Tongue (tissue), 2 donors: ENCODE results near the gene TRMT1. TPM values are rescaled to one million over a fixed set of nuclear protein-coding genes. Genes with fewer than 3 reads are reported as not detected.

ENCODE experiments used
- DNase-seq: peaks from one replicate; pipeline ENCODE4 v3.0.0-alpha.2; 2015
- total RNA-seq: library from RNA; depleted of rRNA; stranded (reverse); fragments of >200 nt; gene quantifications from one replicate; pipeline ENCODE4 v1.2.3, GENCODE V29; 2014

TRMT1 gene
- total RNA-seq, 1 donor from 2014 or later = 20.9 TPM

- DNase-seq = no peak
Observed at GRCh38 chr19:13122980-13123957, 6.7 kb upstream of the TRMT1 start.

- no peak for DNase-seq
Observed at GRCh38 chr19:13122275-13122878, 5.8 kb upstream of the TRMT1 start.

DNA sequence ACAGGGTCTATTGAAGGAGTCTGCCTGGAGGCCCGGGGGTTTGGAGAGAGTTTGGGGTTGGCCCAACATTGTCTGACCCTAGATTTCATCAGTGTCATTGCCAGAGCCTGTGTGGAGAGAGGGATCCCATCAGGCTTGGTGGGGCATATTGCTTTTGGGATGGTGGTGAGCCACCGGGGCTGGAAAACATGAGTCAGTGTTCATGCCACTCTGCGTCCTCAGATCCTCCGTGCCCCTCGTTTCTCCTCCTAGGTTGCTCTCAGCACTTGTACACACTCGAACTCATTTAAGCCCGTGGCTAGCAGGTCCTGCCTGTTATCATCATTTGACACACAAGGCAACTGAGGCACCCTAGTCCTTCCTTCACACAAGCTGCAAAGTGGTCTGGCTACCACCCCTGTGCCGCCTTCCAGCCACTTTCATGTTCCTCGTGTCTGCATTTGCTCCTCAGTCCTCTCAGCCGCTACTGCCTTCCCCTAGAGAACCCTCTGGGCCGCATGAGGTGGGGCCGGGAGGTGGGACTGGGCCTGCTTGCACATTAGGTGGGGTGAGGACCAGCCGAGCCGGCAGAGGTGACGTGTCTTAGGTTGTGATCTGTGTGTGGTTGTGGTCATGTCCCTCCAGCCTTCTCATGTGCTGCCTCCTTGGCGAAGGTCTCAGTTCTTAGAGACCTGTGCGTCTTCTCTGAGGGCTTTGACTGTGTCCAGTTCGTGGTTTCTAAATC lies 5.2 kb upstream of the TRMT1 start:
- no peak for DNase-seq

DNA sequence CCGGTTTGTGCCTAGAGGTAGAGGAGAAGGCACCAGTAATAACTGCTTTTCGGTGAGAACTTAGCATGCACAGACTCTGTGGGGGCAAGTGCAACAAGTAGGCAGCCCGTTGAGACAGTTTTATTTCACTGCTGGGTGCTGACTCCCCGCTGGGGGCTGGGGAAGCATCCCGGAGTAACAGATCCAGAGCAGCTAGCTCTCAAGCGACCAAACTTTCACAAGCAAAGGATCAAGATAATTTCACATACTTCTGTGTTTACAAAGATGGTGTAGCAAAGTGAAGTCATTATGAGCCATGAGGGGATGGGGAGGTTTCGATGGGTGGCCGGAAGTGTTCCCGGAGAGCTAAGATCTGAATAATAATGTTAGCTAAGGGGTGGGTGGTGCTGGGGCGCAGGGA lies 4.3 kb upstream of the TRMT1 start:
- DNase-seq = no peak

DNA sequence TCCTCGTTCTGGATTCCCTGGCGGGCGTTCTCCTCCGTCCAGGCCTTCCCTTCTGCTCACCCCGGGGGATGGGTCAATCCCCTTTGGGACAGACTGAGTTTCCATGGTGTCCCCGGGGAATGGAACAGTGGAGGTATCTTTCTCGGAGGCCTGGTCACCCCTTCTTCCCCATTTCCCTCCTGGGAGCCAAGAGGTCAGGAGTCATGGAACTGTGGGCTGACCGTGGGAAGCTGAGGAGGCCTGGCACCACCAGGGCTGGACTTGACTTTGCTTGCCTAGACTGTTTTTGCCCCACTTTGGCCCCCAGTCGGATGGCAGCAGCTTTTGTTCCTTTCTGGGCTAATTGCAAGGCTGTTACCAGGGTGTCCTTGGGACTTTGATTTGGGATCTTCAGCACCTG lies 3.5 kb upstream of the TRMT1 start:
- DNase-seq = no peak

- no peak for DNase-seq
Observed at GRCh38 chr19:13119627-13120026, 3.1 kb upstream of the TRMT1 start.

- peak; percentile 28 for DNase-seq
Observed at GRCh38 chr19:13118424-13119193, 2.1 kb upstream of the TRMT1 start.

DNA sequence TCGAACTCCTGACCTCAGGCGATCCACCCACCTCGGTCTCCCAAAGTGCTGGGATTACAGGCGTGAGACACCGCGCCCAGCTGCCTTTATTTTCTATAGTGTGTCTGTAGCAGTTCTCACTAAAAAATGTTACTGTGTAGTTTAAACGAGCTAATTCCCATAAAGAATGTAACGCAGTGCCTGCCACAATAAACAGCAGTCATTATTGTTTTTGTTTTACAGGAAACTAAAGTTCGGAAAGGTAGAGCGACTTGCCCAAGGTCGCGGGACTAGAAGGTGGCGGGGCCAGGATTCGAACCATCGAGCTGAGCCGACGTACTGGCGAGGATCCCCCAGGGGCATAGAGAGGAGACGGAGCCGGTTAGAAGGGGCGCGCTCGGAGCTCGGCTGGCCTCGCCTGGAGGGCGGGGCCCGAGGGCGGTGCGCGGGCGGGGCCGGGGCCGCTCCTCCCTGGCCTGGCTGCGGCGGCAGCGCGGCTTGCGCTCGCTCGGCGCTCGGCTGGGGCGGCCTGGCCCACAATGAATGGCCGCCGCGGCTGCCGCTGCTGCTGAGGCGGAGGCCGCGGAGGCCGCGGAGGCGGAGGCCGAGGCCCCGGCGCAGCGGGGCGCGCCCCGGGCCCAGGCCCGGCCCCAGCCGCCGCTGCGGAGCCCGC lies 1.4 kb upstream of the TRMT1 start, which contains the start of gene NACC1:
Gene NACC1 (plus strand): TSS at position 493 of the 652 bp plus-strand sequence. CDS start 16,944 bp downstream, outside the sequence.
- DNase-seq = peak; percentile 95

- no peak for DNase-seq
Observed at GRCh38 chr19:13117176-13117771, 734 bp upstream of the TRMT1 start.

- DNase-seq = no peak
Observed at GRCh38 chr19:13115936-13116281, 631 bp downstream of the TRMT1 start.

DNA sequence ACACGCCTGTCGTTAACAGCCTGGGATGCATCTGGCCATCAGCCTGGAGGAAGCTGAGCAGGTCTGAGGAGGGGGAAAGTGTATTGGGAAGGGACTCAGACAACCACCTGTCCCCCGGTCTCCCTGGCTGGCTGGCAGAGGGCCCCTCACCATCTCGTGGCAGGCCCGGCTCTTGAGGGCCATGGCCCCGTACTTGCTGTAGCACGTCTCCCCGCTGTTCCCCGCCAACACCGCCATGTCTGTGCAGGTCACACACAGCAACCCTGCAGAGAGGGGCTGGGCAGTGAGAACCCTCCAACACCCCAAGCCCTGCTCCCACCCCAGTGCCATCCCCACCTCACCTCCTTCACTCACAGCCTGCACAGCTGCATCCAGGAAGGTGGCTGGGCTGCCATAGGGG lies 4.0 kb downstream of the TRMT1 start:
- DNase-seq = no peak

DNA sequence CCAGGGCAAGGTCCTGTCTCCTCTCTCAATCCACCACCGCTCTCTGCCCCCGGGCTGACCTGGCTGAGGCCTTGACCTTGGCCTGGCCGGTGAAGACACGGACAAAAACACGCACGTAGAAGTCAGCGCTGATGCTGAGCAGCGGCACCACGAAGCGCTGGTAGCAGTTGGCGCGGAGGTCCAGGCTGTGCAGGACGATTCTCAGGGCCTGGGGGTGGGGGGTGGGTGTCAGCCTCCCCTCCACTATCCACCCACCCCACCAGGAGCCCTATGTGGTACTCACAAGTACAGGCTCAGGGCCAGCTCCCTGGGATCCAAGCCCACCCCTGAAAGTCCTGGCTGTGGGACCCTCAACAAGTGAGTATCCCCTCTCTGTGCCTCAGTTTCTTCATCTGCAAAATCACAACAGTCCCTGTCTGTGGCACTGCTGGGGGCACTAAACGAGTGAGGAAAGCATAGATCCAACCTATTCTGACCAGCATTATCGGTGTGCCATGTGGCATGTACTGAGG lies 6.4 kb downstream of the TRMT1 start:
- DNase-seq = no peak

DNA sequence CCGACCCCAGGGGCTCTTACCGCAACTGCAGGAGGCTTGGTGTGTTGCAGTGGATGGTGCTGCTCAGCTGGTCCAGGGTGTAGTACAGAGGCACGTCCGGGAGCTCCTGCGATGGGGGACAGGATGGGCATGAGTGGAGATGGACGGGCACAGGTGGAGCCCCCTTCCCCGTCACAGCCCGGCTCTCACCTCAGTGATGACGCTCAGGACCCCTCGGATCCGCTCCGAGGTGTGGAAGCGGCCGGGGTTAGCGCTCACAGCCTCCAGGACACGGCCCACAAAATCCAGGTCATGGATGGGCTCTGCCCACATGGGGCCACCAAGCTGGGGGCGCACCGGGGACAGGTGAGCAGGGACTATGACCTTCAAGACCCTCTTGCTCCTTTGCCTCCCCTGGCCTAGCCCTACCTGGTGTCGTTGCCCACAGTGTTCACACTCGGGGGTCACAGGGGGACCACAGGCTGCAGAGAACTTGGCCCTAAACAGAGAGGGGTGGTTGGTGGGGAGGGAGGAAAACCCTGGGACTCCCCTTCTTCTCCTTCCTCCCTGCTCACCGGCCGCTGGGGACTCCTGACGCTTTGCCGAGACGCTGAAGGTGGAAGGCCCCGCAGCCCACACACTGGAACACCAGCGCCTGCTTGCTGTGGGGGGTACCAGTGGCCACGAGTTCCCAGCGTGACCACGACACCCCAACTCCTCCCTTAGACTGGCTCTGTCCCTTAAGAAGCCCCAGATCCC lies 7.0 kb downstream of the TRMT1 start:
- no peak for DNase-seq

GRCh38 chr19:13104848-13105711 lies 11.5 kb downstream of the TRMT1 start:
- no peak for DNase-seq

- DNase-seq = peak; percentile 45
Observed at GRCh38 chr19:13104360-13104847, 12.1 kb downstream of the TRMT1 start.

- no peak for DNase-seq
Observed at GRCh38 chr19:13103581-13104359, 12.8 kb downstream of the TRMT1 start.

GRCh38 chr19:13102666-13103580 lies 13.6 kb downstream of the TRMT1 start, which contains the start of gene LYL1:
TSS of gene LYL1 (minus strand) at chr19:13102858. CDS start at chr19:13101171, 1,687 bp downstream.
- DNase-seq = peak; percentile 20
